HG03045 (cell line): ENCODE data around the gene PNCK.

ENCODE experiments used
- ATAC-seq: cut with Tn5 transposase; IDR thresholded peaks from one replicate; pipeline ENCODE4 v1.9.1; 2021; ENCODE audit warnings: mild to moderate bottlenecking, moderate library complexity; ENCODE audit not compliant: unreplicated experiment

The PNCK gene

DNA sequence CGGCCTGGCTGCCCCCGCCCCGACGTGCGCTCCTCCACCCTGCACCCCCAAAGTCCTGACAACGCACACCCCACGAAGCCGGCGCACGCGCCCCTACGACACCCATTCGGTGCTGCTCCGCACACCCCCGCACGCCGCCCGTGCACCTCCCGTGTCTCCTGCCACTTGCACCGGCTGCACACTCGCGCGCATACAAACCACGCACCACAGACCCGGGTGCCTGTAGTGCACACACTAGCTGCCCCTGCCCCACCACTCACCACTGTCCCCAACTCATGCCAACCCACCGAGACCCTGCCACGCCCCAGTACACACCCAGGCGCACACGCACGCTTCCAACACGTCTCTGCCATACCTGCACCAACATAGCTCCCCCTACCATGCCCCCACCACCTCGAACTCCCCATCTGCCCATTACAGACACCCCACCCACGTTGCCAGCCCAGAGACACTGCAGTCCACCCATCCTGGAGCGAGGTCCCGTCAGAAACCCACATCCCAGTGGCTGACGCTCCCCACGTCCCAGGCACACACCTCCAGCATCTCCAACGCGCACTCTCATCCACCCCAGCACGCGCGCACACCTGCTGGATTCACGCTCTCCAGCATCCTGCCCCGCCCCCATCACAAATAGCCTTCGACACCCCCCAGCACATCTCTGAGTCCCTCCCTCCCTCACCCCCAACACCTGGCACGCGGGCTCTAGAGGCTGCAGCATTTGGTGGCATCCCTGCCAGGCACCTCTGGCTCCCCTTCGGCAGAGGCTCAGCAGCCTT, 30.8 kb downstream of the PNCK start:
- ATAC-seq: no peak

DNA sequence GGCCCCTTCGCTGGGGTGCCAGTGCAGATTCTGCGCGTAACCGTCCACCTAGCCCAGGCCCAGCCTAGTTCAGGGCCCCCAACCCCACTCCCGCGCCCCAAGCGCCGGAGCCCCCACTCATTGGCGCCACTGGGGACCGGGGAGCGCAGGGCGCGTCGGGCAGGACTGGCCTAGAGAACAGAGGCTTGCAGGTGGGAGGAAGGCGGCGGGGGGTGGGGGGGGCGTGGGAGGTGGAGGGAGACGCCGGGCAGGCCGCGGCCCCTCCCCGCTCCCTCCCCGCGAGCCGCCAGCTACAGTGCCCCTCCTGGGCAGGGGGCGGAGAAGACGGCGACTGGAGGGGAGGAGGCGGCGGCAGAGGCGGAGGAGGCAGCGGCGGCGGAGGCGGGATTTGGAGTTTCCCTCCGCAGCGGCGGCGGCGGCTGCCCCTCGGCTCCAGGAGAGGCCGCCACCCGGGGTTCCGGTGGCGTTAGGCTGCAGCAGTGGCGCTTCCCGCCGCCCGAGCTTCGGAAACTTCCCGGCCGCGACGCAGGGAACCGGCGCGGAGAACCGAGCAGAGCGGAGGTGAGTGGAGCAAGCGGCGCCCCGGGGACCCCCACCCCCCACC, 31.5 kb downstream of the PNCK start:
- no peak for ATAC-seq

DNA sequence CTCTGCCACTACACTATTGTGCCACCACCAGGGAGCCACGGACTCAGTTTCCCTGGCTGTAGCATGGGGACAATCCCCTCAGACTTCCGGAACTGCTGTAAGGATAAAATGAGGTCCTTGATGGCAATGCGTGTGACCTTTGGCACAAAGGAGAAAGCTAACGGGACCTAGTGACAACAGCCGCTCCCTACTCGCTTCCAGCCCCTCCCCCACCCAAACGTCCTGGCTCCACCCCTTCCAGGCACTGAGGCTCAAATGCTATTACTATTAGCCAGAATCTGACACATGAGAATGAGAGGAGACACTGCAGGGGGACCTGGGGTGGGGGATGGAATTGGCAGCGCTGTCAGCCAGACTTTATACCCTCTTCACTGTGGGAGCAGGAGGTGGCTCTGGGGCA, 32.0 kb downstream of the PNCK start:
- ATAC-seq: no peak

GRCh38 chrX:153640736-153641575, 32.7 kb downstream of the PNCK start:
- no peak for ATAC-seq

- ATAC-seq: no peak
Observed at GRCh38 chrX:153640045-153640686, 33.4 kb downstream of the PNCK start.

GRCh38 chrX:153639177-153640044, 34.2 kb downstream of the PNCK start:
- no peak for ATAC-seq

- ATAC-seq: no peak
Observed at GRCh38 chrX:153638436-153639176, 35.0 kb downstream of the PNCK start.

- no peak for ATAC-seq
Observed at GRCh38 chrX:153638041-153638371, 35.6 kb downstream of the PNCK start.

GRCh38 chrX:153637121-153638040, 36.2 kb downstream of the PNCK start:
- no peak for ATAC-seq

DNA sequence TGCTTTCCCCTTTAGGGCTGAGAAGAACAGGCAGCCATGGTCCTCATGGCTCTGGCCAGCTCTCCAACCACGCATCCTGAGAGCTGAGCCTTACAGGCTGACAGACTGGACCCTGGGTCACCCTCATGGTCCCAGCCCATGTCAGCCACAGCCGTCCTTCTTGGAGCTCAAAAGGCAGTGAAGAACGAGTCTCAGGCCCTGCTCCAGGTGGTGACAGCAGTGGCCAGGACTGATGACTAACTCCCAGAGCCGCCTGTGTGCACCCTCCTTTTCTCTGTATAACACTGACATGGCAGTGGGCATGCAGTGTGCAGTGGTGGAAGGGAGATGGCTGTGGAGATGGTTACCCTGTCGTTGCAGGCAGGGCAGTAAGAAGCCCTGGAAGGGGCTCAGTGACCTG, 36.9 kb downstream of the PNCK start:
- no peak for ATAC-seq

GRCh38 chrX:153635788-153636668, 37.6 kb downstream of the PNCK start:
- no peak for ATAC-seq

DNA sequence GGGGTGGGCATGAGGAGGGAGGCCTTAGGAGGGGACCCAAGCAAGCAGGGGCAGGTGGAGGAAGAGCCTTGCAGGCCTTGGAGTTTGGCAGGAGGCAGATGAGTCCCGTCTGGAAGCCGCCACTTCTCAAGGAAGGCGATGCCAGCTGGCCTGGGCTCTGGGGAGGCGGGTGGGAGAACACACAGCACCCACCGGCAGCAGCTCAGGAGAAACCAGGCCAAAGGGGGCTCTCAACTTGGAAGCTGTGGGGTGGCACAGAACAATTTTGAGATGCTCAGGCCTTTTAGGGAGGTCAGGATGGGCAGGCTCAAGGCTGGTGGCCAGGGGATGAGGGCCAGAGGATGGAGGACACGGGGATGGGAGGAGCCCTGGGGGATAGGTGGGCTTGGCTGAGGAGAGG, 38.2 kb downstream of the PNCK start:
- no peak for ATAC-seq

GRCh38 chrX:153634832-153635231, 38.8 kb downstream of the PNCK start:
- no peak for ATAC-seq

DNA sequence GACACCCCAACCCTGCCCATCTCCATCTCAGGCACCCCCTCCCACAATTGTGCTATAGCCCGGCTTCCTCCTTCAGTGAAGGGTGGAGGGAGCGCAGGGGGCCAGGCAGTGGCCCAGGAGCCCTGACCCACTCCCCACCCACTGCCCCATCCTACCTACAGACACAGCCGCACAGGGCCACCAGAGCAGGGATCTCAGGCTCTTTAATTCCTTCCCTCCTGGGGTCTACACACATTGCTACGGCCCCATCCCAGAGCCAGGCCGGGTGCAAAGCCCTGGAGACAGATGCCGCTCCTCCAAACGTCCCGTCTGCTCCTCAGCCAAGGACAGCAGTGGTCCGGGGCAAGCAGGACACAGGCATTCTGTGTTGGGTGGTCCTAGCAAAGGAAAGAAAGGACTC, 39.4 kb downstream of the PNCK start:
- ATAC-seq: no peak

DNA sequence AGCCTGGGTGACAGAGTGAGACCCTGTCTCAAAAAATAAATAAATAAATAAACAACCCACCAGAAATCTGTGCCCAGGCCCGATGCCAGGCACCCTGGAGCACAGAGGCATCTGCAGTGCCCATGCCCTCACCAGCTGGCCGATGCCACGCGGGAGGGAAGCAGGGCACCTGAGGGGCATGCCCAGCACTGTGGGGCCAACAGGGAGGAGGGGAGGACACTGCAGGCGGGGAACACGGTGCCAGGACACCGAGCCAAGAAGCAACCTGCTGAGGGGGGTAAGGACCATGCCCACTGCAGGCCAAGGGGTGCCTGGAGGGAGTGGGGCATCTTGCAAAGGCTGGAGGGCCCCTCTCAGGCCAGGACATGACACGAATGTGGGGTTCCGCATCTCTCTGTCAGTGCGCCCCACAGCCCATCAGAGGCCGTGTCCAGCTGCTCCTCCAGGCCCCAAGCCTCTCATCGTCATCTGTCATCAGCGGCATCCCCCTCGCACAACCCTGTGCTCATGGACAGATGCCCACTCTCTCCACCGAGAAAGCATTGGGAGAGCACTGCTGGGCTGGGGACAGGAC, 39.9 kb downstream of the PNCK start:
- no peak for ATAC-seq

GRCh38 chrX:153633048-153633447, 40.6 kb downstream of the PNCK start:
- no peak for ATAC-seq

DNA sequence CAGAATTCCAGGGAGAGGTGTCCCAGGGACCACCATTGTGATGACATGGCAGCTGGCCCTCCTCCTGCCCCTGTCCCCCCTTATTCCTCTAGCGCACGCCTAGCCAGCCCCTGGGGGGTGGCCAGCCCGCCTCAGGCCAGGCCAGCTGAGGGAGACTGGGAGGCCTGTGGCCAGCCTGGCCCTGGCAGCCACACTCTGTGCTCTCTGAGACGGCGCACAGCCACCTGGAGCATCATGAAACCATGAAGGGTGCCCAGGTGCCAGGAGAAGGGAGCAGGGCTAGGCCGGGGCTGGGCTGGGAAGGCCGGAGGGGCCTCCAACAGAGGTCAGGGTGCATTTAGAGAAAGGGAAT, 41.0 kb downstream of the PNCK start:
- no peak for ATAC-seq
